ENCODE results near the gene SPANXB1. TPM values are rescaled to one million over a fixed set of nuclear protein-coding genes. Genes with fewer than 3 reads are reported as not detected.

Gene SPANXB1
- total RNA-seq, 1 experiment from 2014 or later = not detected

GRCh38 chrX:140980271-140980670, 22.1 kb upstream of the SPANXB1 start:
- Histone ChIP-seq H3K56ac (ENCODE audit: insufficient read length, low read depth, low read length) (no peak overlapping the region), H4K91ac (ENCODE audit: insufficient read length, low read depth, low read length) (no peak overlapping the region), H3K4ac (ENCODE audit: low read depth, low read length) (no peak overlapping the region), H3K9ac (ENCODE audit: extremely low read depth, insufficient read length, low read length) (no peak overlapping the region), H3K9me3 (ENCODE audit: control insufficient read depth, low read depth, low read length) (no peaks in the 10 kb centered on the region), H2BK15ac (ENCODE audit: low read depth, low read length) (no peak overlapping the region), H3K14ac (ENCODE audit: insufficient read depth, low read length) (no peak overlapping the region), H2BK5ac (ENCODE audit: insufficient read length, low read length) (no peak overlapping the region), H2AK5ac (ENCODE audit: insufficient read length, low read length) (no peak overlapping the region), H4K5ac (ENCODE audit: insufficient read length, low read depth, low read length) (no peak overlapping the region), H2BK120ac (ENCODE audit: low read depth, low read length, poor library complexity, severe bottlenecking) (no peak overlapping the region), H3K23me2 (ENCODE audit: insufficient read length, low read depth, low read length, poor library complexity, severe bottlenecking) (no peaks in the 10 kb centered on the region), H3K4me1 (ENCODE audit: insufficient read depth, low read length) (no peaks in the 10 kb centered on the region), H3K18ac (ENCODE audit: insufficient read length, low read depth, low read length) (no peak overlapping the region), H3K4me2 (ENCODE audit: insufficient read depth, insufficient read length, low read length) (no peak overlapping the region), H2BK12ac (ENCODE audit: insufficient read length, low read depth, low read length) (no peak overlapping the region), H3K79me2 (ENCODE audit: insufficient read depth, low read length) (no peaks in the 10 kb centered on the region), H3K27me3 (ENCODE audit: insufficient read depth, low read length) (no peaks in the 10 kb centered on the region), H3K27ac (ENCODE audit: insufficient read length, low read depth, low read length) (no peak overlapping the region), H4K8ac (replicated peaks; ENCODE audit: insufficient read length, low read depth, low read length) (no peak overlapping the region), H2BK20ac (ENCODE audit: low read depth, low read length, poor library complexity, severe bottlenecking) (no peak overlapping the region), H4K20me1 (ENCODE audit: control insufficient read depth, insufficient read depth, insufficient read length) (no peaks in the 10 kb centered on the region), H2AFZ (ENCODE audit: low read length) (no peak overlapping the region), H3T11ph (ENCODE audit: low read length) (no peak overlapping the region), H3K23ac (ENCODE audit: insufficient read length, low read depth, low read length) (no peak overlapping the region), H3K79me1 (ENCODE audit: insufficient read depth, low read depth, low read length, poor library complexity, severe bottlenecking) (no peaks in the 10 kb centered on the region)
- H3K9me3 Mint-ChIP-seq = peaks cover 47 to 51% of the 10 kb centered on the region in 2 experiments
- no peak overlapping the region for H3K4me3 Mint-ChIP-seq
- H3K27me3 Mint-ChIP-seq (ENCODE audit: low read depth) = no peaks in the 10 kb centered on the region
- no CpG with 5 or more reads among the region's 3 CpGs for WGBS (ENCODE audit: extremely low coverage, insufficient read length, low lambda C conversion rate)
- H3K27ac Mint-ChIP-seq = no peak overlapping the region
- no peak for DNase-seq
- no peak for TF ChIP-seq CTCF (conservative IDR thresholded peaks at IDR 0.05)
- no peaks in the 10 kb centered on the region for H3K4me1 Mint-ChIP-seq
- peaks cover 0 to 2% (median 0%) of the 10 kb centered on the region in 3 experiments; a peak in 1 of 7 replicates for H3K36me3 Mint-ChIP-seq (ENCODE audit: insufficient read depth in 1 of 3, low read depth in 3 of 3)

Measured in H9 (cell line).